Karpas-422 (cell line): Measurements from ENCODE around the gene LHB. TPM values are rescaled to one million over a fixed set of nuclear protein-coding genes. Genes with fewer than 3 reads are reported as not detected.

Source experiments
- DNase-seq: peaks from one replicate; pipeline ENCODE4 v3.0.0-alpha.2; 2015
- H2AFZ ChIP-seq: fragments of 200-600 bp; sonication (generic); 2 replicates; pipeline ENCODE4 v1.6.1; 2014; ENCODE audit warnings: antibody characterized with exemption, low read length, mixed read lengths
- H3K27ac ChIP-seq: fragments of 200-600 bp; sonication (generic); 2 replicates; pipeline ENCODE4 v1.5.1; 2014; ENCODE audit warnings: mild to moderate bottlenecking, low read length, moderate library complexity
- H3K27me3 ChIP-seq: fragments of 200-600 bp; sonication (generic); 2 replicates; pipeline ENCODE4 v1.6.1; 2014; ENCODE audit warnings: low read length, mixed read lengths
- H3K36me3 ChIP-seq: fragments of 200-600 bp; sonication (generic); 2 replicates; pipeline ENCODE4 v1.6.1; 2014; ENCODE audit warnings: low read length, mixed read lengths; ENCODE audit not compliant: insufficient read depth
- H3K4me1 ChIP-seq: fragments of 200-600 bp; sonication (generic); 2 replicates; pipeline ENCODE4 v1.6.1; 2014; ENCODE audit warnings: mild to moderate bottlenecking, low read length, mixed read lengths
- H3K4me2 ChIP-seq: fragments of 200-600 bp; sonication (generic); 2 replicates; pipeline ENCODE4 v1.6.1; 2014; ENCODE audit warnings: low read length, low read depth, mild to moderate bottlenecking; ENCODE audit not compliant: poor library complexity, severe bottlenecking
- H3K4me3 ChIP-seq: fragments of 200-600 bp; sonication (generic); 2 replicates; pipeline ENCODE4 v1.5.1; 2014; ENCODE audit warnings: mild to moderate bottlenecking, antibody characterized with exemption, low read length, mixed read lengths
- H3K79me2 ChIP-seq: fragments of 200-600 bp; sonication (generic); 2 replicates; pipeline ENCODE4 v1.6.1; 2014; ENCODE audit warnings: mild to moderate bottlenecking, low read length, mixed read lengths
- H3K9ac ChIP-seq: fragments of 200-600 bp; sonication (generic); 2 replicates; pipeline ENCODE4 v1.6.0; 2014; ENCODE audit warnings: low read length
- H3K9me2 ChIP-seq: fragments of 200-600 bp; sonication (generic), shearing (Covaris generic); replicated peaks from 2 replicates; pipeline ENCODE4 v1.6.0; 2014; ENCODE audit warnings: mild to moderate bottlenecking, low read length, moderate library complexity; ENCODE audit not compliant: insufficient read depth
- H3K9me3 ChIP-seq: fragments of 300-700, 200-600 bp; sonication (generic); 2 replicates; pipeline ENCODE4 v1.6.1; 2014; ENCODE audit warnings: low read length, mixed read lengths
- H4K20me1 ChIP-seq: fragments of 200-600 bp; sonication (generic); 2 replicates; pipeline ENCODE4 v1.6.1; 2014; ENCODE audit warnings: mild to moderate bottlenecking, antibody characterized with exemption, low read length, low read depth; ENCODE audit not compliant: insufficient read depth
- total RNA-seq: library from RNA; depleted of rRNA; stranded (reverse); fragments of >200 nt; shearing (Covaris generic); gene quantifications from 2 replicates; pipeline ENCODE4 v1.2.3, GENCODE V29; 2014; ENCODE audit warnings: low replicate concordance; rRNA removed

Gene LHB
- total RNA-seq = not detected in 2 replicates

GRCh38 chr19:49017041-49017665 is at the start of gene LHB:
LHB (minus strand) TSS chr19:49017091; CDS start chr19:49017081, 10 bp downstream.
- H3K9ac ChIP-seq = no peak within 1 kb of the TSS

GRCh38 chr19:49065905-49066512 is 49.1 kb upstream of the LHB start:
- no peak for DNase-seq
- Histone ChIP-seq H3K4me3 (no peak overlapping the region), H3K9ac (no peak overlapping the region), H3K27ac (no peak overlapping the region), H3K9me2 (0 out of 2 replicates have a peak, but pooled peaks cover 5% of the 10 kb centered on the region), H2AFZ (no peak overlapping the region), H3K4me2 (no peak overlapping the region), H3K9me3 (no peaks in the 10 kb centered on the region), H3K27me3 (no peaks in the 10 kb centered on the region), H4K20me1 (no peaks in the 10 kb centered on the region), H3K36me3 (no peaks in the 10 kb centered on the region), H3K4me1 (no peaks in the 10 kb centered on the region), H3K79me2 (no peaks in the 10 kb centered on the region)

More at GRCh38 chr19:49017041-49017665, at the start of gene LHB:
- Histone ChIP-seq H4K20me1 (peaks cover 27% of the 10 kb centered on the region; the same call in 1 of the 2 replicates), H3K79me2 (no peaks in the 10 kb centered on the region), H3K36me3 (peaks cover 6% of the 10 kb centered on the region; the same call in 1 of the 2 replicates), H3K9me3 (no peaks in the 10 kb centered on the region), H3K4me3 (no peak within 1 kb of the TSS), H3K4me1 (peaks cover 16% of the 10 kb centered on the region), H3K27me3 (no peaks in the 10 kb centered on the region), H3K9me2 (no peaks in the 10 kb centered on the region), H2AFZ (no peak within 1 kb of the TSS), H3K4me2 (no peak within 1 kb of the TSS), H3K27ac (no peak within 1 kb of the TSS)
- DNase-seq = no peak

- no peak for DNase-seq
- Histone ChIP-seq H4K20me1 (no peaks in the 10 kb centered on the region), H3K27ac (no peak within 1 kb of the TSS), H3K27me3 (no peaks in the 10 kb centered on the region), H2AFZ (no peak within 1 kb of the TSS), H3K4me3 (no peak within 1 kb of the TSS), H3K79me2 (no peaks in the 10 kb centered on the region), H3K9ac (no peak within 1 kb of the TSS), H3K4me2 (no peak within 1 kb of the TSS), H3K9me3 (no peaks in the 10 kb centered on the region), H3K9me2 (0 out of 2 replicates have a peak, but pooled peaks cover 5% of the 10 kb centered on the region), H3K36me3 (no peaks in the 10 kb centered on the region), H3K4me1 (no peaks in the 10 kb centered on the region)
These were observed 48.1 kb upstream of the LHB start, which contains the start of gene NTF4 for GRCh38 chr19:49064768-49065611. NTF4 (minus strand) TSS chr19:49064818; CDS start chr19:49061997, 2,821 bp downstream.

GRCh38 chr19:49064029-49064629 is 47.2 kb upstream of the LHB start:
- DNase-seq = no peak
- H2AFZ ChIP-seq = no peak overlapping the region
- H3K4me2 ChIP-seq = no peak overlapping the region
- H3K9me2 ChIP-seq = 0 out of 2 replicates have a peak, but pooled peaks cover under 1% of the 10 kb centered on the region
- no peaks in the 10 kb centered on the region for H3K9me3 ChIP-seq
- no peaks in the 10 kb centered on the region for H3K79me2 ChIP-seq
- no peaks in the 10 kb centered on the region for H3K4me1 ChIP-seq
- H3K36me3 ChIP-seq = no peaks in the 10 kb centered on the region
- no peak overlapping the region for H3K27ac ChIP-seq
- no peaks in the 10 kb centered on the region for H3K27me3 ChIP-seq
- H3K4me3 ChIP-seq = no peak overlapping the region
- no peaks in the 10 kb centered on the region for H4K20me1 ChIP-seq
- no peak overlapping the region for H3K9ac ChIP-seq

- Histone ChIP-seq H3K4me2 (no peak overlapping the region), H3K9ac (no peak overlapping the region), H4K20me1 (no peaks in the 10 kb centered on the region), H3K27ac (no peak overlapping the region), H3K9me3 (no peaks in the 10 kb centered on the region), H3K79me2 (no peaks in the 10 kb centered on the region), H3K4me1 (no peaks in the 10 kb centered on the region), H3K27me3 (no peaks in the 10 kb centered on the region), H3K4me3 (no peak overlapping the region), H3K9me2 (no peaks in the 10 kb centered on the region), H2AFZ (no peak overlapping the region), H3K36me3 (no peaks in the 10 kb centered on the region)
- DNase-seq = no peak
These were observed 44.6 kb upstream of the LHB start for GRCh38 chr19:49061445-49061844.

GRCh38 chr19:49061000-49061399 is 44.1 kb upstream of the LHB start:
- H3K27ac ChIP-seq = no peak overlapping the region
- H2AFZ ChIP-seq = no peak overlapping the region
- H3K4me2 ChIP-seq = no peak overlapping the region
- no peaks in the 10 kb centered on the region for H3K9me3 ChIP-seq
- no peaks in the 10 kb centered on the region for H3K79me2 ChIP-seq
- no peak overlapping the region for H3K4me3 ChIP-seq
- no peaks in the 10 kb centered on the region for H3K27me3 ChIP-seq
- no peak overlapping the region for H3K9ac ChIP-seq
- DNase-seq = no peak
- H4K20me1 ChIP-seq = no peaks in the 10 kb centered on the region
- no peaks in the 10 kb centered on the region for H3K9me2 ChIP-seq
- no peaks in the 10 kb centered on the region for H3K36me3 ChIP-seq
- H3K4me1 ChIP-seq = no peaks in the 10 kb centered on the region

- Histone ChIP-seq H3K4me3 (no peak overlapping the region), H3K9me2 (no peaks in the 10 kb centered on the region), H3K9me3 (no peaks in the 10 kb centered on the region), H3K36me3 (no peaks in the 10 kb centered on the region), H2AFZ (no peak overlapping the region), H3K79me2 (no peaks in the 10 kb centered on the region), H3K9ac (no peak overlapping the region), H3K4me2 (no peak overlapping the region), H4K20me1 (no peaks in the 10 kb centered on the region), H3K27ac (no peak overlapping the region), H3K27me3 (no peaks in the 10 kb centered on the region), H3K4me1 (no peaks in the 10 kb centered on the region)
- DNase-seq = no peak
These were observed 42.2 kb upstream of the LHB start for GRCh38 chr19:49059053-49059452.
